Heart right ventricle (tissue), 16 donors: ENCODE results near the gene RWDD3. TPM values are rescaled to one million over a fixed set of nuclear protein-coding genes. Genes with fewer than 3 reads are reported as not detected.

Experiments used
- ATAC-seq, 8 donors: fragments of 200-7000 bp; cut with Tn5 transposase; one replicate each; pipeline ENCODE4 v1.9.1; 2020; ENCODE audit warnings: mild to moderate bottlenecking in 8 of 8, moderate library complexity in 8 of 8, moderate number of reproducible peaks in 1 of 8
- DNase-seq, 2 donors: peaks; one replicate each; pipeline ENCODE4 v3.0.0-alpha.2; 2020
- H3K27ac ChIP-seq, 10 donors: fragments of 200-600 bp; sonication (generic) in 2 of 10; one replicate each; pipeline versions ENCODE4 v1.5.0 to v1.8.0; 2020 to 2022; ENCODE audit warnings: mild to moderate bottlenecking in 3 of 10
- H3K27me3 ChIP-seq, 7 donors: fragments of 200-600 bp; one replicate each; pipeline ENCODE4 v1.8.0; 2021 to 2022; ENCODE audit warnings: mild to moderate bottlenecking in 2 of 7
- H3K36me3 ChIP-seq, 9 donors: fragments of 200-600 bp; sonication (generic) in 1 of 9; one replicate each; pipeline versions ENCODE4 v1.5.0 to v1.8.0; 2020 to 2022; ENCODE audit warnings: mild to moderate bottlenecking in 2 of 9
- H3K4me1 ChIP-seq, 9 donors: fragments of 200-600 bp; sonication (generic) in 1 of 9; one replicate each; pipeline versions ENCODE4 v1.5.0 to v1.8.0; 2020 to 2022; ENCODE audit warnings: mild to moderate bottlenecking in 4 of 9
- H3K4me3 ChIP-seq, 10 donors: fragments of 200-600 bp; sonication (generic) in 2 of 10; one replicate each; pipeline versions ENCODE4 v1.5.0 to v1.8.0; 2020 to 2022; ENCODE audit warnings: mild to moderate bottlenecking in 7 of 10, moderate library complexity in 2 of 10
- H3K9me3 ChIP-seq, 11 donors: fragments of 200-600 bp in 10 of 11; sonication (generic) in 2 of 11; one replicate each; pipeline versions ENCODE4 v1.5.0 to v1.8.0; 2013 to 2022; ENCODE audit warnings: mild to moderate bottlenecking in 2 of 11, control low read depth in 1 of 11, moderate library complexity in 1 of 11
- WGBS, 2 donors: extraction: QIAGEN DNeasy Blood & Tissue Kit; methylation state at CpG; one replicate each; pipeline ENCODE4 v1.1.7; 2013; ENCODE audit warnings: inconsistent platforms in 1 of 2; 5-methylcytosine and 5-hydroxymethylcytosine counted together
- intact Hi-C, 10 donors: fragments of 100-400 bp; cut with DNase I; formaldehyde crosslinking; loops; one replicate each; pipeline versions ENCODE4 v1.11.1 to v1.14.2; 2022
- polyA plus RNA-seq, 2 donors: library from polyadenylated mRNA; stranded (reverse); fragments of 200-250 nt; gene quantifications; one replicate each; pipeline ENCODE4 v1.2.3, GENCODE V29; 2013
- total RNA-seq, 10 donors: library from RNA; stranded (reverse); fragmentation: NEBNext Ultra II Directional in 3 of 10; extraction: Animal tissue kit (Norgen Biotek cat#: 25700) in 3 of 10; gene quantifications; one replicate each; pipeline versions ENCODE4 v1.2.1 to v1.2.4, GENCODE V29; 2021 to 2023
- TF ChIP-seq, protein P1 (sequence below), 9 donors: fragments of 200-600 bp; sonication (generic) in 2 of 9; IDR thresholded peaks; one replicate each; pipeline versions ENCODE4 v1.5.0 to v1.8.0; 2021 to 2022; ENCODE audit warnings: antibody characterized with exemption in 9 of 9, mild to moderate bottlenecking in 5 of 9, moderate library complexity in 1 of 9
- donor health status: Arrhythmogenic right ventricular cardiomyopathy.
- donor health status: ischemic (EF 13 %, LVEDD 7.1; RV severe dilation, severe dysfunction).
- donor health status: healthy with polysubstance abuse.
- donor health status: DM: no; HTN: yes; CAD: no.
- donor health status: DM: no; HTN: no; CAD: no.
- donor health status: ischemic (EF 25% LVEDD 6.9; RV normal size, moderate dysfunction).
- donor health status: ischemic (EF 25% LVEDD 5.7; RV mildly dilated, moderate dysfunction).
- donor health status: healthy.
- donor health status: DM: yes; HTN: yes; CAD: no.
- donor health status: Ischemic cardiomyopathy.
- donor health status: ischemic (EF 35%, LVEDD 5.7; RV mildly dilated, moderate dysfunction).
- donor health status: nonischemic (EF 11% LVEDD 7.7; RV severe dilation, severe dysfunction).
- donor health status: DM: yes; HTN: yes; CAD: no.
- donor health status: PGD.
- donor health status: ischemic (EF 29% LVEDD 5.4; RV normal size, mild dysfunction).
- donor health status: nonischemic (EF 23%, LVEDD 6.1; RV moderate dilation, normal function).

Gene RWDD3
- total and polyA plus RNA-seq, 12 donors: 11.2 to 97.8 (median 18.3) TPM

DNA sequence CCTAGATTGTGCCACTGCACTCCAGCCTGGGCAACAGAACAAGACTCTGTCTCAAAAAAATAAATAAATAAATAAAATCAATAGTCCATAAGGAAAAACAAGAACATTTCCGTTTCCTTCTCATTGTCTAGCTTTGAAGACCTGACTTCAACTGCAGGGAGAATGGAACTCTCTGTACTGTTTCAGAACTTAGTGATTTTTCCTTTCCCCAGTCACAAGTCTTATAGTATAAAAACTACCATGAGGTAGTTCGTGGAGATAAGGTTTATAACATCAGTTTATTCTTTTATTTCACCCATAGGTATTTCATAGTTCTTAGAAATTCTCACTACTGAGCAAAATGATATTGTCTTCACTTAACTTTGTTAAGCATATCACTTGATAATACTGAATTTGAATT is 11.4 kb upstream of the RWDD3 start:
- Histone ChIP-seq H3K36me3 (no peaks in the 10 kb centered on the region), H3K4me3 (no peak overlapping the region), H3K4me1 (peaks cover 0 to 24% (median 10%) of the 10 kb centered on the region in 9 donors), H3K9me3 (no peaks in the 10 kb centered on the region), H3K27me3 (no peaks in the 10 kb centered on the region), H3K27ac (peak overlapping the region in 1 of 10 donors; percentile 38)
- TF ChIP-seq, protein P1, sequence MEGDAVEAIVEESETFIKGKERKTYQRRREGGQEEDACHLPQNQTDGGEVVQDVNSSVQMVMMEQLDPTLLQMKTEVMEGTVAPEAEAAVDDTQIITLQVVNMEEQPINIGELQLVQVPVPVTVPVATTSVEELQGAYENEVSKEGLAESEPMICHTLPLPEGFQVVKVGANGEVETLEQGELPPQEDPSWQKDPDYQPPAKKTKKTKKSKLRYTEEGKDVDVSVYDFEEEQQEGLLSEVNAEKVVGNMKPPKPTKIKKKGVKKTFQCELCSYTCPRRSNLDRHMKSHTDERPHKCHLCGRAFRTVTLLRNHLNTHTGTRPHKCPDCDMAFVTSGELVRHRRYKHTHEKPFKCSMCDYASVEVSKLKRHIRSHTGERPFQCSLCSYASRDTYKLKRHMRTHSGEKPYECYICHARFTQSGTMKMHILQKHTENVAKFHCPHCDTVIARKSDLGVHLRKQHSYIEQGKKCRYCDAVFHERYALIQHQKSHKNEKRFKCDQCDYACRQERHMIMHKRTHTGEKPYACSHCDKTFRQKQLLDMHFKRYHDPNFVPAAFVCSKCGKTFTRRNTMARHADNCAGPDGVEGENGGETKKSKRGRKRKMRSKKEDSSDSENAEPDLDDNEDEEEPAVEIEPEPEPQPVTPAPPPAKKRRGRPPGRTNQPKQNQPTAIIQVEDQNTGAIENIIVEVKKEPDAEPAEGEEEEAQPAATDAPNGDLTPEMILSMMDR (IDR thresholded peaks at IDR 0.05): no peak
- intact Hi-C loops: no loop called here
- ATAC-seq (peak in 1 of 8 donors; percentile 16), DNase-seq (no peak)
- 79 to 92% methylated on average over 2 of the region's 2 CpGs for WGBS, 2 donors

DNA sequence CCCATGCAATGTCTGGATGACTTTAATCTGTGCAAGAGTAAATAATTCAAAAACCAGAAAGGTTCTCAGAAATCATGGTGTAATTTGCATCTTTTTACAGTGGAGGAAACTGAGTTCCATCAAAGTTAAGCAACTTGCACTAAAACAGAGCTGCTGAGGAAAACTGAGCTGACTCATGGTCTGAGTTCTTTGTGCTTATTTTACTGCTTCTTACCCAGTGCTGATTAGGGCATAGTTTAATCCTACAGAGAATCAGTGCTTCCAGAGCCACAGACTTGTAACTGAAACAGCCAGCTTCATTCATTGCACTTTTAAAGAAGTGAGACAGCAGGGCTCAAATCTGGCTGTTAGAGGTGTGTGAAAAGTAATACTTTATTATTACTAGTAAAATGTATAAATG is 10.9 kb upstream of the RWDD3 start:
- Histone ChIP-seq H3K27ac (peak overlapping the region in 1 of 10 donors; percentile 38), H3K9me3 (no peaks in the 10 kb centered on the region), H3K4me3 (no peak overlapping the region), H3K36me3 (no peaks in the 10 kb centered on the region), H3K27me3 (no peaks in the 10 kb centered on the region), H3K4me1 (peaks cover 0 to 24% (median 10%) of the 10 kb centered on the region in 9 donors)
- peak in 6 of 8 donors; percentile 38 to 79 (median 52) for ATAC-seq
- TF ChIP-seq, protein P1 (IDR thresholded peaks at IDR 0.05): no peak
- intact Hi-C loops: no loop called here
- DNase-seq: no peak

DNA sequence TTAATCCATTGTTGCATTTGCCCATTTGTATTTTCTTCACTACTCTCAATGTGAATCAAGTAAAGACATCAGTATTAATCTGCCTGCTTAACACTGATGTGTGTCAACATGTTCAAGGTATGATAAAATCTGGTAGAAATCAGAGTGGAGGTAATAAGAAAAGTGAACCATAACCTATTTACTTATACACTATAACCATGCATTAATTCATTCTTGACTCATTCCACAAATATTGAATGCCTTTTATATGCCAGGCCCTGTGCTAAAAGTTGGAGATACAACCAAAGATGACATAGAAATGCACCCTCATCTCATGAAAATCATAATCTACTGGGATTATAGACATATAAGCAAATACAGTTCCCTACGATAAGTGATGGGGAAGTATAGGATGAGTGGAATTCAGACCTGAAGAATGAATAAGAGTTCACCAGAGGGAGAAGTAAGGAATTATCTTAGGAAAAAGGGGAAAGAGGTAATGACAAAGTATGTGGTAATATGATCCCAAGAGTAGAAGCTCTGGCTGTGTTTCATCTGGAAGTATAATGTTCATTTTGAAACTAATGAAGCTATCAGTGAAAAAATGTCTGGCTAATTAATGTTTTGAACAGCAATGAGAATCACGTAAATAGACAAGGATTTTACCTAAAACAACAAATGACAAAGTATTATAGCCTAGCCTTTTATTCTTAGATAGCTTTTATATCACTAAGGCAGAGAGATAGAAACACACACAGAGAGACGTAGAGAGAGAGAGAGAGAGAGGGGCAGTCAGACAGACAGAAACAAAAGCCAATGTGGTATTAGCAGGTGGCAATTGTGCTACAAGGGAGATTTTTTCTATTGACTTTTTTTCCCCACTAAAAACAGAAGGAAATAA is 7.0 kb upstream of the RWDD3 start:
- ATAC-seq (peak in 6 of 8 donors; percentile 5 to 55 (median 36)), DNase-seq (no peak)
- Histone ChIP-seq H3K27me3 (no peaks in the 10 kb centered on the region), H3K9me3 (no peaks in the 10 kb centered on the region), H3K27ac (peak overlapping the region in 9 of 10 donors; percentile 4 to 74 (median 59)), H3K36me3 (no peaks in the 10 kb centered on the region), H3K4me1 (peaks cover 0 to 56% (median 29%) of the 10 kb centered on the region in 9 donors), H3K4me3 (no peak overlapping the region)
- 53 to 59% methylated on average over 3 of the region's 3 CpGs for WGBS, 2 donors
- TF ChIP-seq, protein P1 (IDR thresholded peaks at IDR 0.05): no peak
- intact Hi-C loops: no loop called here

DNA sequence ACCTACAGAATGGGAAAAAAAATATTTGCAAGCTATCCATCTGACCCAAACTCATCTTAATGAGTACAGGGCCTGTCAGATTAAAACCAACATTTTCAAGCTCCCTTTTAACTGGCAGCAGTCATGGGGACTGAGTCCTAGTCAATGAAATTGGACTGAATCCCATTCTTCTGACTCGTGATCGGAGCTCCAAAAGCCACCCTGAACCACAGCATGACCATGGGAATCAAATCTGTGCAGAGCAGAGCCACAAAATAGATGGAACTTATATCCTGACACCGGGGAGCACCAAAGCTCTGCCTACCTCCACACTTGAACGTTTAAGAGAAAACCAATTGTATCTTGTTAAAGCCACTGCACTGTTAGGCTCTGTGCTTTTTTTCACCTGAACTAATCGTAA is 5.0 kb upstream of the RWDD3 start:
- DNase-seq (no peak), ATAC-seq (no peak)
- no peaks in the 10 kb centered on the region for H3K36me3 ChIP-seq
- H3K9me3 ChIP-seq: no peaks in the 10 kb centered on the region
- H3K27me3 ChIP-seq: no peaks in the 10 kb centered on the region
- H3K4me1 ChIP-seq: peaks cover 0 to 55% (median 28%) of the 10 kb centered on the region in 9 donors
- 72 to 77% methylated on average over 5 of the region's 5 CpGs for WGBS, 2 donors
- intact Hi-C loops: no loop called here
- H3K27ac ChIP-seq: no peak overlapping the region
- TF ChIP-seq, protein P1 (IDR thresholded peaks at IDR 0.05): no peak
- no peak overlapping the region for H3K4me3 ChIP-seq
